Mesenteric fat pad (tissue), 1 donor: Measurements from ENCODE around the gene PRSS1. TPM values are rescaled to one million over a fixed set of nuclear protein-coding genes. Genes with fewer than 3 reads are reported as not detected.

Source experiments
- DNase-seq: peaks from one replicate; pipeline ENCODE4 v3.0.0-alpha.2; 2020; ENCODE audit warnings: low spot score
- total RNA-seq: library from RNA; stranded (reverse); fragmentation: NEBNext Ultra II Directional; extraction: Animal tissue kit (Norgen Biotek cat#: 25700); gene quantifications from one replicate; pipeline ENCODE4 v1.2.1, GENCODE V29; 2021
- donor health status: DM: yes; HTN: yes; CAD: no.

PRSS1 gene
- total RNA-seq, 1 donor from 2014 or later, result 5.0 TPM

- no peak for DNase-seq
Observed at GRCh38 chr7:142792129-142792528, 42.9 kb downstream of the PRSS1 start.

GRCh38 chr7:142792593-142792992 lies 43.3 kb downstream of the PRSS1 start:
- DNase-seq, result no peak

- no peak for DNase-seq
Observed at GRCh38 chr7:142793156-142793555, 43.9 kb downstream of the PRSS1 start.

GRCh38 chr7:142795339-142795863 lies 46.1 kb downstream of the PRSS1 start:
- no peak for DNase-seq

- no peak for DNase-seq
Observed at GRCh38 chr7:142796001-142796500, 46.8 kb downstream of the PRSS1 start.

GRCh38 chr7:142796501-142797390 lies 47.5 kb downstream of the PRSS1 start:
- no peak for DNase-seq

- DNase-seq, result no peak
Observed at GRCh38 chr7:142797391-142798377, 48.4 kb downstream of the PRSS1 start.

GRCh38 chr7:142798451-142799436 lies 49.5 kb downstream of the PRSS1 start:
- no peak for DNase-seq

- DNase-seq, result no peak
Observed at GRCh38 chr7:142799437-142799835, 50.2 kb downstream of the PRSS1 start.

GRCh38 chr7:142800088-142800487 lies 50.8 kb downstream of the PRSS1 start:
- DNase-seq, result no peak

GRCh38 chr7:142800699-142801260 lies 51.5 kb downstream of the PRSS1 start:
- DNase-seq, result no peak

GRCh38 chr7:142801601-142802295 lies 52.5 kb downstream of the PRSS1 start:
- DNase-seq, result no peak

- no peak for DNase-seq
Observed at GRCh38 chr7:142802301-142802700, 53.0 kb downstream of the PRSS1 start.

Other genes with a start within 250 kb of the PRSS1 start
- 9.3 TPM for gene PRSS2, start 21.5 kb downstream of the PRSS1 start, total RNA-seq
- 6.3 TPM for gene EPHB6, start 105.6 kb downstream of the PRSS1 start, total RNA-seq
- gene TRPV6, start 136.3 kb downstream of the PRSS1 start, total RNA-seq, result not detected
- gene TRPV5, start 184.3 kb downstream of the PRSS1 start, total RNA-seq, result not detected
- not detected for gene LLCFC1, start 190.0 kb downstream of the PRSS1 start, total RNA-seq
- not detected for gene KEL, start 212.9 kb downstream of the PRSS1 start, total RNA-seq